ENCODE data around the gene MCOLN1.

DNA sequence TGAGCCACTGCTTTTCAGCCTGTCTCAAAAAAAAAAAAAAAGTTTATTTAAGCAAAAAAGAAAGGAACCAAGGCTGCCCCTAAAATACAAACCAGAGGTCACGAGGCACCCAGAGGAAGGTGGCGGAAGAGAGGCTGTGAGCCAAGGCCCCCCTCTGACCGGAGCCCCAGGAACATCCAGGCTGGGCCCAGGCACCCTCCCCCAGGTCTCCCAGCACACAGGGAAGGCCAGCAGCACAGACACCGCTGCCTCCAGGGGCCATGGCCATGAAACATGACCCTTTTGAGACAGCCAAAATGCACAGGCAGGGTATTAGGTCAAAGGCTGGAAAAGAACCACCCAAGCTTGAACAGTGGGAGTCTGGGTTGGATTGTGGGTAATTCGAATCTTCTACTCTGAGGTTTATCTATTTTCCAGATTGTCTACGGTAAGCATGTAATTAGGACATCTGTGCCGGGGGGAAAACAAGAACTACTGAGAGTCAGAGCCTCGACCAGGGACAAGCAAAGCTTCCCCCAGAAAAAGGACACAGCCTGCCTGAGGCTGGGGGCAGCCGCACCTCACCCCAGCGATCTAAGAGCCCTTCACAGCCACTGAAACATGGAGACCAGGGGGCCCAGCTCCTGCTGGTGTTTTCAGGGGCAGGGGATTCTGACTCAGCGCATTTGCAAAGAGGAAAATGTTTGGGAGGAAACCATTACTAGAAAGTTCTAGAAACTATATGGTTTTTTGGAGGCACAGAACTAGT is 42.0 kb upstream of the MCOLN1 start:
- TF ChIP-seq CEBPB (IDR thresholded peaks at IDR 0.05) (no peak), EP300 (IDR thresholded peaks at IDR 0.05; ENCODE audit: borderline replicate concordance) (no peak), EGR1 (IDR thresholded peaks at IDR 0.05) (no peak)
